Muscle of leg (tissue), 11 donors: ENCODE results near the gene FAM81A. TPM values are rescaled to one million over a fixed set of nuclear protein-coding genes. Genes with fewer than 3 reads are reported as not detected.
A peak's percentile ranks its signal among the peaks of the same experiment; 100 is the strongest.
"Not testable (repeated sequence)": the region's sequence is repeated elsewhere in the genome, so short reads cannot be mapped to it uniquely, and the experiment has no call there.

Experiments used
- DNase-seq: peaks from one replicate; pipeline ENCODE4 v3.0.0; 2013
- H3K27ac ChIP-seq: one replicate; pipeline ENCODE4 v1.5.1; 2013; ENCODE audit warnings: mild to moderate bottlenecking, low read length, control low read depth
- H3K27me3 ChIP-seq: one replicate; pipeline ENCODE4 v1.6.1; 2013; ENCODE audit warnings: low read length; ENCODE audit not compliant: control insufficient read depth, insufficient read depth
- H3K36me3 ChIP-seq: one replicate; pipeline ENCODE4 v1.6.1; 2013; ENCODE audit warnings: low read length; ENCODE audit not compliant: control insufficient read depth, insufficient read depth
- H3K4me1 ChIP-seq: one replicate; pipeline ENCODE4 v1.6.1; 2013; ENCODE audit warnings: low read length; ENCODE audit not compliant: control insufficient read depth, insufficient read depth
- H3K4me3 ChIP-seq: one replicate; pipeline ENCODE4 v1.5.1; 2013; ENCODE audit warnings: low read length, control low read depth
- H3K9me3 ChIP-seq: replicated peaks from 2 replicates; pipeline ENCODE4 v1.6.1; 2013; ENCODE audit warnings: low read depth, low read length; ENCODE audit not compliant: control insufficient read depth
- WGBS: methylation state at CpG from one replicate; pipeline ENCODE4 v1.1.5; 2013; ENCODE audit warnings: missing lambda C conversion rate; ENCODE audit not compliant: insufficient coverage; 5-methylcytosine and 5-hydroxymethylcytosine counted together
- polyA plus RNA-seq, 8 donors: library from polyadenylated mRNA; unstranded; fragments of 120-200 nt; gene quantifications; one replicate each; pipeline versions ENCODE4 v1.2.1 to v1.2.3, GENCODE V29; 2013; ENCODE audit warnings: inconsistent platforms in 1 of 8, low replicate concordance in 1 of 8; ENCODE audit not compliant: insufficient read length in 8 of 8, insufficient read depth in 1 of 8
- total RNA-seq: library from RNA; stranded (reverse); fragments of 120-200 nt; gene quantifications from one replicate; pipeline ENCODE4 v1.2.4, GENCODE V29; 2013

FAM81A gene
- total and polyA plus RNA-seq, 9 donors = 0.35 to 1.6 (median 1.1) TPM

DNA sequence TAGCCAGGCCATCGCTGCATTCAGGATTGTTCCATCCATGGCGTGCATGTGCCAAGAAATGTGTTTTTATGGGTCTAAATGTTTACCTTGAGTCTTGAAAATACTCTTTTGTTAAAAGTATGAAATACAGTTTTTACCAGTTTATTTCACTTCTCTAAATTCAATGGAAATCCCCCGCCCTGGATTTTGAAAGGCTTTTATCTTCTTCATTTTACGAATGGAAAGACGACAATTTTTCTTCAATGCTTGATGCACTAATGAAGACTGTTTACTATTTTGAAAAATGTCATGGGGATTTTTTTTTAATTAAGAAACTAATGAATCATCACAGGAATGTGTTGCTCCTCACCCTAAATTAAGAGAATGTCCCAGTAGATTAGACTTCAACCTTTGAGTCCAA is 83.5 kb downstream of the FAM81A start:
- Histone ChIP-seq H3K36me3 (no peaks in the 10 kb centered on the region), H3K27ac (no peak overlapping the region), H3K4me1 (no peaks in the 10 kb centered on the region), H3K4me3 (no peak overlapping the region), H3K9me3 (no peaks in the 10 kb centered on the region), H3K27me3 (no peaks in the 10 kb centered on the region)
- no peak for DNase-seq
- WGBS = 100% methylated on average over 2 of the region's 5 CpGs

DNA sequence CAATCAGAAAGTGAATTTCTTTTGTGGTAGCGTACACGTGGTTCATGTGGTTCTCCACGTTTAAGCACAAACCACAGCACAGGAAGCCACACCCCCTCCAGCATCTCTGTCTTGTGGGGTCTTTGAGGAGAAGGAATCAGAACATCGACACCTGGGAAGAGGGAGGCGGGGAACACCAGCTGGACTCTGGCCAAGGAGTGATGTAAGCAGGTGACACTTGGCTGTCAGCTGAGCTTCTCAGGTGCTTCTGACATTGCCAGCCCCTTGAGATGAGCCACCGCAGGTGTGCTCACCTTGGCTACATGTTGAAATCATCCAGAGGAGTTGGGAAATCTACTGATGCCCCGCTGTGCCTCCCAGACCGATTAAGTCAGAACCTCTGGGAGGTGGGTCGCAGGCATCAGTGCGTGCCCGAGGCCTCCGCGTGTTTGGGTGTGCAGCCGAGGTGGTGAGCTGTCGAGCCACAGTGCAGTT is 85.0 kb downstream of the FAM81A start:
- H3K36me3 ChIP-seq = no peaks in the 10 kb centered on the region
- H3K4me3 ChIP-seq = no peak overlapping the region
- H3K27ac ChIP-seq = no peak overlapping the region
- no peaks in the 10 kb centered on the region for H3K9me3 ChIP-seq
- DNase-seq = no peak
- no peaks in the 10 kb centered on the region for H3K27me3 ChIP-seq
- H3K4me1 ChIP-seq = no peaks in the 10 kb centered on the region
- 80% methylated on average over 8 of the region's 15 CpGs for WGBS

DNA sequence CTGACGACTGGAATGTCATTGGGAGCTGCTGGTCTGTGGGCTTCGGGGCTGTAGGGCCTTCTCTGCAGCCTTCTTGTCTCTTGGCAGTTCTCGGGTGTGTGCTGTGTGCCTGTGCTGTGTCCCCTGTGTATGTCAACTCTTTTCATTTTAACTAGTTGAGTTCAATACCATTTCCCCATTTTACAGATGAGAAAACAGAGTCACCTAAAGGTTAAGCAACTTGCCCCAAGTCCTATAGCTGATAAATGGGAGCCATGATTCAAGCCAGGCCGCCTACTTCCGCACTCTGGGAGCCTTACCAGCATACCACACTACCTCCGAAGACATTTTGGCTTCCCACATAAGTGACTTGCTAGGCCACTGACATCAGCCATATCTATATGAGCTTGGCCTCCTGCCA is 85.7 kb downstream of the FAM81A start:
- Histone ChIP-seq H3K9me3 (no peaks in the 10 kb centered on the region), H3K36me3 (no peaks in the 10 kb centered on the region), H3K27ac (no peak overlapping the region), H3K4me1 (no peaks in the 10 kb centered on the region), H3K27me3 (no peaks in the 10 kb centered on the region), H3K4me3 (no peak overlapping the region)
- 95% methylated on average over 3 of the region's 6 CpGs for WGBS
- DNase-seq = no peak

DNA sequence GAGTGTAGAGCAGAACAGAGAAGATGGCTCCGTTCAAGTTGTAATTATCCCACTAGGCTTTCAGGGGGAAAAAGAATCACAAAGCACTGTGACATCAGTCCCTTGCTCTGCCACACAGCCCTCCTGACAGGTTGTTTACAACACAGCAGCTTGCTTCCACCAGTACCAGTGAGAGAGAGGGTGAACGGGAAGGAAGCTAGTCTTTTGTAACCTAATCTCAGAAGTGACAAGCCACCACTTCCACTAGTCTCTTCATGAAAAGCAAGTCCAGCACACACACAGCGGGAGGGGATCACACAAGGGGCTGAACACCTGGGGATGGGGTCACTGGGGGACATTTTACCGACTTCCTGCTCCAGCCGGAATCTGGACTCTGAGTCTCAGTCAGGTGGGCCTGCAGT is 86.3 kb downstream of the FAM81A start:
- Histone ChIP-seq H3K27me3 (no peaks in the 10 kb centered on the region), H3K4me1 (no peaks in the 10 kb centered on the region), H3K36me3 (no peaks in the 10 kb centered on the region), H3K27ac (no peak overlapping the region), H3K9me3 (no peaks in the 10 kb centered on the region), H3K4me3 (no peak overlapping the region)
- 6% methylated on average over 3 of the region's 5 CpGs for WGBS
- peak; percentile 31 for DNase-seq

DNA sequence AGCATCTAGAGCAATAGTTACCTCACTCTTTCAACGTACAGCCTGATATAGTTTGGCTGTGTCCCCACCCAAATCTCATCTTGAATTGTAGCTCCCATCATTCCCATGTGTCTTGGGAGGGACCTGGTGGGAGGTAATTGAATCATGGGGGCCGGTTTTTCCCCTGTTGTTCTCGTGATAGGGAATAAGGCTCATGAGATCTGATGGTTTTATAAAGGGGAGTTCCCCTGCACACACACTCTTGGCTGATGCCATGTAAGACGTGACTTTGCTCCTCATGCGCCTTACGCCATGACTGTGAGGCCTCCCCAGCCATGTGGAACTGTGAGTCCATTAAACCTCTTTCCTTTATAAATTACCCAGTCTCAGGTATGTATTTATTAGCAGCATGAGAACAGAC is 88.5 kb downstream of the FAM81A start:
- H3K4me3 ChIP-seq, H3K36me3 ChIP-seq, H3K27me3 ChIP-seq, DNase-seq, H3K27ac ChIP-seq, H3K4me1 ChIP-seq, H3K9me3 ChIP-seq: not testable (repeated sequence)
- WGBS = no CpG with 5 or more reads among the region's 6 CpGs

DNA sequence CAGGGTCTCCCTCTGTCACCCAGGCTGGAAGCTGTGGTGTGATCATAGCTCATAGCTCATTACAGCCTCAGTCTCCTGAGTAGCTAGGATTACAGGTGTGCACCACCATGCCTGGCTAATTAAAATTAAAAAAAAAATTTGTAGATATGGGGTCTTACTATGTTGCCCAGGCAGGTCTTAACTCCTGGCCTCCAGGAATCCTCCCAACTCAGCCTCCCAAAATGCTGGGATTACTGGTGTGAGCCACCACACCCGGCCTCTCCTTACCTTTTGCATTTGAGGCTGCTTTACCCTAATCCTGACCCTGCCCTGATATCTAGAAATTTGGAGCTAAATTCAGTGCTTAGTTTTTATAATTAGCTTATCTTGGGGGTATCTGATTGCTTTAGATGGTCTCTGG is 90.4 kb downstream of the FAM81A start:
- H3K4me3 ChIP-seq = no peak overlapping the region
- no CpG with 5 or more reads among the region's 1 CpG for WGBS
- H3K4me1 ChIP-seq = no peaks in the 10 kb centered on the region
- no peak overlapping the region for H3K27ac ChIP-seq
- H3K27me3 ChIP-seq = no peaks in the 10 kb centered on the region
- DNase-seq = no peak
- H3K9me3 ChIP-seq = no peaks in the 10 kb centered on the region
- H3K36me3 ChIP-seq = no peaks in the 10 kb centered on the region

DNA sequence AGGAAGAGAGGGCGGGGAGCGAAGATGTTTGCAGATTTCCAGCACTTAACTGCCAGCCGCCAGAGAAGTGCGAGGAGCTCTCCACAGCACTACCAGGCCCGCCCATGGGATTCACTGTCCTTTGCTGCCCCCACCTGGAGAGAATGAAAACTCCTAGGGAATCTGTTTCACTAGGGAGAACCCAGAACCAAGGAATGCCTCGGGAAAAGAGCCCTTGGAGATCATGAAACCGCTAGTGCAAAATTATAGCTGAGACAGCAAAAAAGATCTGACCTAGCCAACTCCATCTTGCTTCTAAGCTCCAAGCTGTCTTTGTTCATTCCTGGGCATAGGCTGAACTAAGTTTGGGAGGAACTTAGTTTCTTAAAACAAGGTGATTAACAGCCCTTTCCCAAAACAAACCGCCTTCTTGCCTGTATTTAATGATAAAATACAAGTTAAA is 91.0 kb downstream of the FAM81A start:
- Histone ChIP-seq H3K4me3 (no peak overlapping the region), H3K9me3 (no peaks in the 10 kb centered on the region), H3K27ac (no peak overlapping the region), H3K36me3 (no peaks in the 10 kb centered on the region), H3K27me3 (no peaks in the 10 kb centered on the region), H3K4me1 (no peaks in the 10 kb centered on the region)
- WGBS = 0% methylated on average over 3 of the region's 8 CpGs
- DNase-seq = peak; percentile 85

DNA sequence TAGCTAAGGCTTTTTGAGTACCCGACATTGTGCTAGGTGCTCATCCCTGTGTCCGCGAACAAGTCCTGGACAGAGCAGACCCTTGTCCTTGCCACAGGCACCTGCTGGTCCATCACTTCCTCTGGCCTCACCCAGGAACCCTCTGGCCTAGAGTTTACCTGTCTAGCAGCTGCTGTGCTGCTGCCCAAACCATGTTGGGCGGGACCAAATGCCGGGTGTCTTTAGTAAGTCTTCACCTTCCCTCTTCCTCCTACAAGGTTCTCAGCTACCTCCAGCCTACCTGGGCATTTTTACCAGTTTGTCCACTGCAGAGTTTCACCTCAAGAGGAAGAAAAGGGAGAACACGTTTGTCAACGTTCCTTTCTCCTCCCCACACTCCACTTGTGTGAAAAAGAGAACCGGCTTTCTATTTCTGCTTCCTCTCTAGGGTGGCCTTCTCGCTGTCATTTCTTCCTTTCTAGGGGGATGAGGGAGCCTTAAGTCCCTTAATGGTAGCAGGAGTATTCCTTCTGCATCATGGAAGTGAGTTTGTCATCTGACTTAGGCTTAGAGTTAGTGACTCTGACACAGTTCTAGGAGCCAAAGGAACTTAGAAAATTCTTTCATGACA is 93.2 kb downstream of the FAM81A start:
- WGBS = 87% methylated on average over 5 of the region's 9 CpGs
- no peaks in the 10 kb centered on the region for H3K36me3 ChIP-seq
- DNase-seq = no peak
- H3K27me3 ChIP-seq = peaks cover under 1% of the 10 kb centered on the region
- H3K4me3 ChIP-seq = no peak overlapping the region
- no peaks in the 10 kb centered on the region for H3K4me1 ChIP-seq
- no peak overlapping the region for H3K27ac ChIP-seq
- H3K9me3 ChIP-seq = no peaks in the 10 kb centered on the region

DNA sequence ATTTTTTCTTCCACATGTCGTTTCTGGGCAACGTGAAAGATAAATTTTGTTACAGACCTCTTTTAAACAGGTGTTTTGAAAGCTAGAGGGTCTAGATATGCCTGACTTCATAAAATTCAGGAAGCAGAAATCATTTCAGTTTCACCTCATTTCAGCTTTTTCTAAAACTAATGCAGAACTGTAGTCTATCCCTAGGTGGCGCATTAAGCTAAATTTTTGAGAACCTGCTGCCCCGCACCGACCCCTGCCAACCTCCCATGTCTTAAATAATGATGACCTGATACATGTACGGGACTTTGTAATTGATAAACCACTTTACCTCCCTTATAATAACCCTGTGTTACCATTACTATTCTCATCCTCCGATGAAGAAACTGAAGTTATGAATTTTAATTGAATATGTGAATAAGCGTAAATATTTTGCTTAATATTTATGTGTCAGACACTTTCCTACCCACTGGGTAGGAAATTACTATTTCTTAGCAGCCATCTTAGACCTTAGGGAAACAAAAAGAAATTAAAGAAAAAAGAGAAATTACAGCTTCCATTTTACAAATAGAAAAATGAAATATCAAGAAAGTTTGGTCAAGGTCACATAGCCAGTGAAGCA is 94.9 kb downstream of the FAM81A start:
- Histone ChIP-seq H3K36me3 (no peaks in the 10 kb centered on the region), H3K27me3 (peaks cover 2% of the 10 kb centered on the region), H3K4me1 (no peaks in the 10 kb centered on the region), H3K4me3 (no peak overlapping the region), H3K9me3 (no peaks in the 10 kb centered on the region), H3K27ac (no peak overlapping the region)
- DNase-seq = peak; percentile 42
- 0% methylated on average over 1 of the region's 8 CpGs for WGBS

DNA sequence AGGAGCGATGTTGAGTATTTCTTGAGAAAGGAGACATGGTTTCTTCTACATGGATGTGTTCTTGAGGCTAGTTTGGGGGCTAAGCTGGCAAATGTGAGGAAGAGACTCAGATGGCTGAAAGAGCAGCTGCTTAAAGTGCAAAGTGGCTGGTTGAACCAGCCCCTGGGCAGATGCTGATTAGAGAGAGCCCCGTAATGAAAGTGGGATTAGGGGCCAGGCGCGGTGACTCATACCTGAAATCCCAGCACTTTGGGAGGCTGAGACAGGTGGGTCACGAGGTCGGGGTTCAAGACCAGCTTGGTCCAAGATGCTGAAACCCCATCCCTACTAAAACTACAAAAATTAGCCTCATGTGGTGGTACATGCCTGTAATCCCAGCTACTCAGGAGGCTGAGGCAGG is 98.6 kb downstream of the FAM81A start:
- Histone ChIP-seq H3K27me3 (peaks cover 2% of the 10 kb centered on the region), H3K4me1 (no peaks in the 10 kb centered on the region), H3K36me3 (no peaks in the 10 kb centered on the region), H3K4me3 (no peak overlapping the region), H3K27ac (no peak overlapping the region), H3K9me3 (no peaks in the 10 kb centered on the region)
- 78% methylated on average over 6 of the region's 6 CpGs for WGBS
- no peak for DNase-seq
